ENCODE data around the gene FSTL5.

FSTL5 gene

DNA sequence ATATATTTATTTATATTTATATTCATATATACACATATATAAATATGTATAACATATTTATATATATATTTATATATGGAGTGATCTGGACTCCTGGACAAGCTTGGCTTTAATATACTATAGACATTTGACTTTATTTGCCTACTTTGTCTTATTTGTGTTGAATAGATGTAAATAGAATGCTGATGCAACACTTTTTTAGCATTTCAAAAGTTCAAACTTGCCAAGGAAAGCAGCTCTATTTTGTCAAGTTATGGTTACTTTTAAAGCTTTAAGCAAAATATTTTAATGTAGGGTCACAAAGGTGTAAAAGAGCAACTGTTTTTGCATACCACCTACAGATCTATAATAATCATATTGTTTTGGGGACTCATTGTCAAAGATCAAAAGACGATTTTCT, 61.1 kb downstream of the FSTL5 start:
- no peak for DNase-seq (ENCODE audit: low spot score)

GRCh38 chr4:162101337-162101736, 62.5 kb downstream of the FSTL5 start:
- DNase-seq (ENCODE audit: low spot score): no peak

DNA sequence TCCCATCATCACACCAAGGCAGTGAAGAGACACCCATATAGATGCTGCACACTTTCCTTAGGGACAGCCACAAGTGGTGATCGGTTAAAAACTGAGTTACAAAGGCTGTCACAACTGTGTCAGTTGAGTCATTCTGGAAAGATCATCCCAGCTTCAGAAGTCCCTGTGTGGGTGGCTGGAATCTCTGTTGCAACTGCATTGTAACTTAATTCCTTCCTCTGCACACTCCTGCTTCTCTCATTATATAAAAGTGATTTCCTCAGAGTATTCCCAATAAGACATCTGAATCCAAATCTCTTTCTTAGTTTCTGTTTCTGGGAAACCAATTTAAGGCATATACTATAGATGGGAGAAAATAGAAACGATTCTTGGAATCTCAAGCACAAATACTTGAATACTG, 88.1 kb downstream of the FSTL5 start:
- no peak for DNase-seq (ENCODE audit: low spot score)

DNA sequence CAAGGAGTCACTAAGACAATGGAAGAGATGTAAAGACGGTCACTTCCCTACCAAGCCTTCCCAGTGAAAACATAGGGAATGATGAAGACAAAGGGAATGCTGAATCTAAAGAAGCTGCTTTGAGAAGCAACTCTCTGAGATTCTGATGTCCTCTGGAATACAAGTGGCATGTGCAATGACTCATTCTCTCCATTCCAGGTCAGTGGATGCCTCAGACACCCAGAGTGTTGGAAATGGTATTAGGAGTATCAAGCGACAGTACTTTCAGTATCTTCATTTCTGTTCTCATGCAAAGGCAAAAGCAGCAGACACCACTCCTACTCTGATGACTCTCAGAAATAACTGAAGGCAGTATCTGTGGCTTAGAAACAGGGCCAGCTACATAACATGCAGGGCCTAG, 102.6 kb downstream of the FSTL5 start:
- no peak for DNase-seq (ENCODE audit: low spot score)

- DNase-seq (ENCODE audit: low spot score): no peak
These were observed 104.1 kb downstream of the FSTL5 start for GRCh38 chr4:162059656-162060055.

DNA sequence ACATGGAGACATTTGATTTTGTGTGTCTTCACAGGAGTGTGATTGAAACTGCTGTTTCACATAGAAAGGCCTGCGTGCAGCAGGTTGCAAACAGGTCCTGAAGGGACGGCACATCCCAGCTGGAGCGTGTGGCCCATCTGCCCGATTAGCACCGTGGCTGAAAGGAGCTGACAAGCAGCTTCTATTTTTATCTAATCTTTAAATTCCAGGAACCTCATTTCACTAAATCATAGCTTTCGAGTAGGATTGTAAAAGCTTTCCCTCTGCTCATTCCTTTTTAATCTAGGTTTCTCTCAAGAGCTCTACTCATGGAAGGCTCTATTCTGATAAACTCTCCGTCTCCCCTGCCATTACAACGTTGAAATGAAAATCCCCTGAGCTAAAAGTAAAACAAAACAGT, 106.8 kb downstream of the FSTL5 start:
- no peak for DNase-seq (ENCODE audit: low spot score)

- no peak for DNase-seq (ENCODE audit: low spot score)
These were observed 117.7 kb downstream of the FSTL5 start for GRCh38 chr4:162046135-162046534.

GRCh38 chr4:162038112-162038511, 125.7 kb downstream of the FSTL5 start:
- DNase-seq (ENCODE audit: low spot score): no peak

DNA sequence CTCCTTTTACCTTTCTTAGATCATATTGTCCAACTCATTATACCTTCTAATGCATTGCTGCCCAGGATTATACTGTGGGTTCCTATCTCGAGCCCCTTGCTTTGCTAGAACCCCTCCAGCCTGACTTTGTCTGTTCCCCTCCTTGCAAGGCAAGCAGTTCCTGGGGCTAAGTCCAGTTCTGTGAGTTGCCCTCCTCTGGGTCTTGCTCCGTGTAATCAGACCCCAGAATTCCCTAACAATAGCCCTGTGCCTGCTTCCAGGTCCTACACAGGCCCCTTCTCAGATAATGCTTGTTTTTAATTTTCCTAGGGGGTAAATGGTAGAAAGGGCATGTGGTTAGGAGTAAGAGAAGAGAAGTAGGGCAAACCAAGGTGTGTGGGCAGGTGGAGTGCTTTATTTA, 145.9 kb downstream of the FSTL5 start:
- no peak for DNase-seq (ENCODE audit: low spot score)

DNA sequence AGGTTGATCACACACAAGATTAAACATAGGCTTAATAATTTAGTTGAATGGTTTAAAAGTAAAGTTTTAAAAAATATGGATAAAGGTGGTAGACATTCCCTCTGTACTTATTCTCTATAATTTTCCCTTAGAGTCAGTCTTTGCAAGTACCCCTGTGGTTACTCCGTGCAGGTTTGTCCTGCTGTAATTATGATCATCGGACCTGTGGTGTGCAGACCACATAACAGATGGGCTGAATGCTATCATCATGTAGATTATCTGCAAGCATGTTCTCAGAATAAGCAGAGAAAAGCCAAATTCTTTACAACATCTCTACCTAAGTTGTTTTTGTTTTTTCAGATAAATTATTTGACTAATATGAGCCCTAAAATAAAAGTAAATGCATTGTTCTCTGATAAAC, 146.8 kb downstream of the FSTL5 start:
- DNase-seq (ENCODE audit: low spot score): no peak

- no peak for DNase-seq (ENCODE audit: low spot score)
These were observed 147.6 kb downstream of the FSTL5 start for GRCh38 chr4:162016219-162016618.

- DNase-seq (ENCODE audit: low spot score): no peak
These were observed 148.7 kb downstream of the FSTL5 start for GRCh38 chr4:162015090-162015489.

GRCh38 chr4:162011089-162011488, 152.7 kb downstream of the FSTL5 start:
- DNase-seq (ENCODE audit: low spot score): no peak

DNA sequence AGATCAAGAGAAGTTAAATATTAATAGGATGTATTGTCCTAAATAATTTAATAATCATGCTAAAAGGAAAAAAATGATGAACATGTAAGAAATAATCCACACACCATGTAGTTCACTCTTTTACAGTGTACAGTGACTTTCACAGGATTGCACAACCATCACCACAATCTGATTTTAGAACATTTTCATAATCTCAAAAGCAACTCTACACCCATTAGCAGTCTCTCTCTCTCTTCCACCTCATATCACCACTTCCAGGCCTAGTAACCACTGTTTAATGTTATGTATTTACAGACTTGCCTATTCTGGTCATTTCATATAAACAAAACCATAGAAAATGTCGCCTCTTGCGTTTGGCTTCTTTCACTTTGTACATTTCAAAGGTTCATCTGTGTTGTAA, 153.4 kb downstream of the FSTL5 start:
- no peak for DNase-seq (ENCODE audit: low spot score)

- DNase-seq (ENCODE audit: low spot score): no peak
These were observed 171.5 kb downstream of the FSTL5 start for GRCh38 chr4:161992317-161992716.

- no peak for DNase-seq (ENCODE audit: low spot score)
These were observed 172.0 kb downstream of the FSTL5 start for GRCh38 chr4:161991811-161992210.

- no peak for DNase-seq (ENCODE audit: low spot score)
These were observed 173.1 kb downstream of the FSTL5 start for GRCh38 chr4:161990721-161991120.

GRCh38 chr4:161988946-161989345, 174.9 kb downstream of the FSTL5 start:
- DNase-seq (ENCODE audit: low spot score): no peak

DNA sequence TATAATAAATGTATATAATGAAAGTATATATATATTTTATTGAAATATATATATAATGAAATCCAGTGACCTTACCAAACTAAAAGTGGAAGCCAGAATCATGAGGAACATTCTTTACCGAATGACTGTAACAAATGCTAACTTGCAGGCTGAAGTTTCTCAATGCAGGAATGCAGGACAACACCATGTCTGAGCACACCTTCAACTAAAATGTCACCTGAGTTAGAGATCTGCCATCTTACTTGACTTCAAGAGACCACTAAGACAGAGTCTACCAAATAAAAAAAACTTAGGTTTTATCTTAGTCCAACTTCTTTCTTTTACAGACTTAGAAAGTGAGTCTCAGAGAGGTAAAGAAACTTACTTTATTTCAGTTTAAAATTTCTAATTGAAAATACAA, 176.2 kb downstream of the FSTL5 start:
- no peak for DNase-seq (ENCODE audit: low spot score)

DNA sequence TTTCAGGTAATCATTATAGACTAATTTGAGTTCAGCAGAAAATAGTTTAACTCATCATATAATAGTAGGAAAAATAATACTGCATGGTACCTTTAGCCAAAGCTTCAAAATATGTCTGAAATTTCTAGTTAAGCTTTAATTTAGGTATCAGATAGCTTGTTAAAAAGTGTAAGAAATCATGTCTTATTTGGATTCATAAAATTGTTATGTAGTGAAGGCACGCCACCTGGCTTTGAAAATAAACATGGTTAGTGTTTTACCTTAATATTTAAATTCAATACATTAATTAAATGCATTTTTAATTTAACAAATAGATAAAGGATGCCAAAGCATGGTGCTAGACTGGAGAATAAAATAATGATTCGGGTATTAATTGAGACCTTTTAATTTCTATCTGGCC, 211.4 kb downstream of the FSTL5 start:
- DNase-seq (ENCODE audit: low spot score): no peak

DNA sequence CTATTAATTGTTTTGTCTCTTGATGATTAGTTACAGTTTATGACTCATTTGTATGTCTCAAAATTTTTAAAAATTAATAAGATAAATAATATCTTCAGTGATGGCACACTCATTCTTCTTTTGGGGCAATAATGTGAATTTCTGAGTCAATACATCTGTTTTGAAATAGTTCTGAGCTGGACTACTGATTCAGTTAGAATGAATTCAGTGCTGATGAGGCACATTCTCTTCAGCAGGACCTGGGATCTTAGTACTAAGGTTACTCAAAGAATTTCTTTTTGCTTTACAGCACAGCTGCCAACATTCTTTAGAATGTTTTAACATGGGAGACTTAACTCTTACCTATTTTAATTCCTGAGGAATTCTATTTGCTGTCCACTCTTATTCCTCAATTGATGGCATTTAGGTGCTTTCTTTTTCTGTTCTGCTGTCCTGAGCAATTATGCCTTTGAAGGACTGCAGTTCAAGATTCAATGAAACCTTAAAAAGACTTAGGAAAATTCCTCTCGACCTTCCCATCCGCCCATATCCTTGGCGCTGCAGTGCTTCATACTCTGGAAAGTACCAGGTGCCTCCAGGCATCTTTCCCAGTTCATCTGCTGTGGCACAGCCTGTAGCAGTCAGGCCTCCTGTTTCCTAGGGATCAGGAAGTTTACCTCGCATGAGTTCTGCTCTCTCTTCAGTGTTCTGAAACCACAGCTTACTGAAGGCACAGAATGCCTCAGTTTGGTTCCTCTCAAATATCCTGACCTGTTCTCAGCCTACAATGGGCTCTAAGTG, 213.7 kb downstream of the FSTL5 start:
- no peak for DNase-seq (ENCODE audit: low spot score)

GRCh38 chr4:161948026-161948770, 215.6 kb downstream of the FSTL5 start:
- DNase-seq (ENCODE audit: low spot score): no peak

- no peak for DNase-seq (ENCODE audit: low spot score)
These were observed 226.2 kb downstream of the FSTL5 start for GRCh38 chr4:161937596-161937995.

All from SW480 (cell line).